ENCODE data around the gene BRCC3. TPM values are rescaled to one million over a fixed set of nuclear protein-coding genes. Genes with fewer than 3 reads are reported as not detected.
A peak's percentile ranks its signal among the peaks of the same experiment; 100 is the strongest.

The BRCC3 gene
- total and polyA plus RNA-seq, 12 donors, result 7.8 to 43.0 (median 18.0) TPM

DNA sequence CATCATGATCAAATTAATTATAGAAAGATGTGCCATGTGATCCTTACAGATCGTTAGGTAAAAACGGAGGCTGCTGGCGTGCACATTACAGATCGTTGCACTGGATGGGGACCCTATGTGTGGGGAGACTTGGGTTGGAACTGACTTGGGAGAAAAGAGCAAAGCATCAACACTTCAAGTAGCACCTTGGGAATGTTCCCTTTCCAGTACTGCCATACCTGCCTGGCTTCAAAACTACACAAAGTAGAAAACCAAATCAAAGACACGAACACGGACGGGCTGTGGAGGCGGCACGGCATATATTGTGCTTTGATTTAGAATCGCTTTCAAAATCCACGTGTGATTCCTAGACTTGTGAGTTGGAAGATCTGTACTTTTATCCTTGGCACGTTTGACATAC lies 1.3 kb upstream of the BRCC3 start:
- H3K9me3 ChIP-seq (replicated peaks in 1 of 3), result no peaks in the 10 kb centered on the region
- TF ChIP-seq POLR2A (IDR thresholded peaks at IDR 0.05), result no peak
- no peak for TF ChIP-seq CTCF (IDR thresholded peaks at IDR 0.05)
- H3K4me3 ChIP-seq, result peak overlapping the region in 2 of 4 donors; percentile 36 to 59
- H3K27ac ChIP-seq, result peak overlapping the region in 2 of 5 donors; percentile 71 to 86
- peaks cover 0 to 9% of the 10 kb centered on the region in 2 donors for H3K36me3 ChIP-seq (replicated peaks in 1 of 2)
- WGBS, 4 donors, result 16 to 43% (median 30%) methylated on average over 12 of the region's 12 CpGs
- no peaks in the 10 kb centered on the region for H3K27me3 ChIP-seq
- peaks cover 0 to 10% of the 10 kb centered on the region in 2 donors for H3K4me1 ChIP-seq (replicated peaks in 1 of 2)
- no peak for DNase-seq
- intact Hi-C loops (cut with DNase I), result no loop called here

GRCh38 chrX:155070663-155070974 lies 689 bp upstream of the BRCC3 start:
- DNase-seq, result no peak
- 0 to 45% (median 14%) methylated on average over 7 to 16 of the region's 16 CpGs for WGBS, 4 donors
- peak overlapping the region in 2 of 4 donors; percentile 36 to 59 for H3K4me3 ChIP-seq
- H3K27me3 ChIP-seq, result no peaks in the 10 kb centered on the region
- H3K9me3 ChIP-seq (replicated peaks in 1 of 3), result no peaks in the 10 kb centered on the region
- peaks cover 0 to 9% of the 10 kb centered on the region in 2 donors for H3K36me3 ChIP-seq (replicated peaks in 1 of 2)
- TF ChIP-seq CTCF (IDR thresholded peaks at IDR 0.05) (no peak), POLR2A (IDR thresholded peaks at IDR 0.05) (no peak)
- peak overlapping the region; percentile 21 to 86 (median 71) for H3K27ac ChIP-seq
- peaks cover 0 to 10% of the 10 kb centered on the region in 2 donors for H3K4me1 ChIP-seq (replicated peaks in 1 of 2)
- intact Hi-C loops (cut with DNase I), result no loop called here

DNA sequence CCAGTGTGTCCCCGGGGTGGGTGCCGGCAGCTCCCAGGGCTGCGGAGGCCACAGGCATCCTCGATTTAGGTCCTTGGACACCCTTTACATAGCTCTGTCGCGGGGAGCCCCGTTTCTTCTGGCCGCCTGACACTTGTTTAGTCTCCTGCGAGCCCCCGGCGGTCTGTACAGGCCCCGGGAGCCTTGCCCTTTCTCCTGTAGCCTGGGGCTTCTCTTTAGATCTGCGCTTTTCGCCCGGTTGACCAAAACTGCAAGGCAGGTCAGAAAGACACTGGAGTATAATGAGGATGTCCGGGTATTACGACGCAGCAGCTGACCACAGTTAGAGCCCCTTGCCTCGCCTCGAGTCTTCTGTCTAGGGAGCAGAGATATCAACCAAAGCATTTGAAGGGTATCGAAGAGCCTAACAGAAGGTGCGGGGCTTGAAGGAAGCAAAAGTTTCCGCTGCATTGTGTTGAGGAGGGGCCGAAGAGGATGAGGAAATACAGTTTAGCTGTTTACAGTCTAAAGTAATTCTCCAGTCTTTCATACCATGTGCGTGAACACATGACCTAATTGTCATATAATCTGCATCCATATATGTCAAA lies 479 bp downstream of the BRCC3 start:
- H3K9me3 ChIP-seq (replicated peaks in 1 of 3), result no peaks in the 10 kb centered on the region
- DNase-seq, result peak in 1 of 7 donors; percentile 56
- H3K4me1 ChIP-seq (replicated peaks in 1 of 2), result peaks cover 0 to 10% of the 10 kb centered on the region in 2 donors
- intact Hi-C loops (cut with DNase I), result no loop called here
- H3K27me3 ChIP-seq, result no peaks in the 10 kb centered on the region
- TF ChIP-seq POLR2A (IDR thresholded peaks at IDR 0.05), result no peak
- TF ChIP-seq CTCF (IDR thresholded peaks at IDR 0.05), result no peak
- H3K36me3 ChIP-seq (replicated peaks in 1 of 2), result peaks cover 0 to 13% of the 10 kb centered on the region in 2 donors
- H3K4me3 ChIP-seq, result peak overlapping the region; percentile 26 to 60 (median 50)
- peak overlapping the region; percentile 51 to 86 (median 72) for H3K27ac ChIP-seq
- 0 to 41% (median 17%) methylated on average over 4 to 25 of the region's 25 CpGs for WGBS, 4 donors

- Histone ChIP-seq H3K36me3 (replicated peaks in 1 of 2) (no peaks in the 10 kb centered on the region), H3K27ac (no peak overlapping the region), H3K4me3 (no peak overlapping the region), H3K4me1 (replicated peaks in 1 of 2) (no peaks in the 10 kb centered on the region), H3K9me3 (replicated peaks in 1 of 3) (no peaks in the 10 kb centered on the region), H3K27me3 (no peaks in the 10 kb centered on the region)
- DNase-seq, result peak in 3 of 7 donors; percentile 17 to 45 (median 32)
- WGBS, 4 donors, result 73 to 86% (median 82%) methylated on average over 18 to 24 of the region's 24 CpGs
- no peak for TF ChIP-seq POLR2A (IDR thresholded peaks at IDR 0.05)
- peak in 5 of 6 experiments; percentile 31 to 50 (median 40) for TF ChIP-seq CTCF (IDR thresholded peaks at IDR 0.05)
- intact Hi-C loops (cut with DNase I), result no loop called here
Measured at GRCh38 chrX:155086202-155086840, 15.0 kb downstream of the BRCC3 start.
